MM.1S (cell line): ENCODE results near the gene CELF5.

ENCODE experiments used
- DNase-seq: peaks from one replicate; pipeline ENCODE4 v3.0.0-alpha.2; 2015
- H2AFZ ChIP-seq: fragments of 300-600 bp; sonication (generic); 2 replicates; pipeline ENCODE4 v1.6.0; 2016; ENCODE audit warnings: antibody characterized with exemption, low read length
- H3F3A ChIP-seq: fragments of 300-600 bp; sonication (generic); 2 replicates; pipeline ENCODE4 v1.6.1; 2016; ENCODE audit warnings: mild to moderate bottlenecking, antibody characterized with exemption, low read length, moderate library complexity, mixed read lengths; ENCODE audit not compliant: insufficient read depth
- H3K27ac ChIP-seq: fragments of 300-600 bp; sonication (generic); 2 replicates; pipeline ENCODE4 v1.5.1; 2016; ENCODE audit warnings: mild to moderate bottlenecking, low read length
- H3K27me3 ChIP-seq: fragments of 300-600 bp; sonication (generic); replicated peaks from 2 replicates; pipeline ENCODE4 v1.6.0; 2016; ENCODE audit warnings: low read length; ENCODE audit not compliant: insufficient read depth
- H3K36me3 ChIP-seq: fragments of 300-600 bp; sonication (generic); replicated peaks from 2 replicates; pipeline ENCODE4 v1.6.1; 2016; ENCODE audit warnings: mild to moderate bottlenecking, low read length, mixed read lengths; ENCODE audit not compliant: insufficient read depth
- H3K4me1 ChIP-seq: fragments of 300-600 bp; sonication (generic); 2 replicates; pipeline ENCODE4 v1.6.1; 2016; ENCODE audit warnings: low read length, mixed read lengths
- H3K4me2 ChIP-seq: fragments of 300-600 bp; sonication (generic); 2 replicates; pipeline ENCODE4 v1.6.0; 2016; ENCODE audit warnings: low read depth, low read length
- H3K4me3 ChIP-seq: fragments of 300-600 bp; sonication (generic); 2 replicates; pipeline ENCODE4 v1.5.1; 2016; ENCODE audit warnings: low read length, mixed read lengths
- H3K79me2 ChIP-seq: fragments of 300-600 bp; sonication (generic); 2 replicates; pipeline ENCODE4 v1.6.1; 2016; ENCODE audit warnings: mixed run types, low read length, mixed read lengths
- H3K9ac ChIP-seq: fragments of 300-600 bp; sonication (generic); 2 replicates; pipeline ENCODE4 v1.6.1; 2016; ENCODE audit warnings: low read length, mixed read lengths
- H3K9me2 ChIP-seq: fragments of 300-600 bp; sonication (generic); replicated peaks from 2 replicates; pipeline ENCODE4 v1.6.1; 2016; ENCODE audit warnings: mild to moderate bottlenecking, low read length, mixed read lengths; ENCODE audit not compliant: insufficient read depth
- H3K9me3 ChIP-seq: fragments of 300-600 bp; sonication (generic); replicated peaks from 2 replicates; pipeline ENCODE4 v1.6.1; 2016; ENCODE audit warnings: mild to moderate bottlenecking, low read length, mixed read lengths; ENCODE audit not compliant: insufficient read depth
- H4K20me1 ChIP-seq: fragments of 300-600 bp; sonication (generic); 2 replicates; pipeline ENCODE4 v1.6.1; 2016; ENCODE audit warnings: mild to moderate bottlenecking, low read length, moderate library complexity, mixed read lengths; ENCODE audit not compliant: insufficient read depth
- CTCF ChIP-seq: fragments of 300-600 bp; sonication (generic); IDR thresholded peaks from 2 replicates; pipeline ENCODE4 v1.5.1; 2016; ENCODE audit warnings: antibody characterized with exemption, low read length, mixed read lengths
- EZH2 ChIP-seq: fragments of 300-600 bp; sonication (generic); optimal IDR thresholded peaks from 2 replicates; pipeline ENCODE3; 2017; ENCODE audit warnings: low read depth, mild to moderate bottlenecking, antibody characterized with exemption, low read length, mixed read lengths
- EZH2phosphoT487 ChIP-seq: fragments of 300-600 bp; sonication (generic); IDR thresholded peaks from 2 replicates; pipeline ENCODE4 v1.6.1; 2018; ENCODE audit warnings: antibody characterized with exemption, low read length

Gene CELF5

GRCh38 chr19:3283246-3283751, 58.8 kb downstream of the CELF5 start:
- Histone ChIP-seq H3K4me3 (no peak overlapping the region), H3K27ac (no peak overlapping the region)
- no peak for TF ChIP-seq EZH2phosphoT487
- no peak for TF ChIP-seq EZH2
- TF ChIP-seq CTCF, result no peak

GRCh38 chr19:3283886-3284657, 59.6 kb downstream of the CELF5 start:
- Histone ChIP-seq H3K4me3 (no peak overlapping the region), H3K9me2 (no peaks in the 10 kb centered on the region), H2AFZ (no peak overlapping the region), H3K9me3 (no peaks in the 10 kb centered on the region), H3K27me3 (peaks cover 85% of the 10 kb centered on the region), H4K20me1 (no peaks in the 10 kb centered on the region), H3K9ac (no peak overlapping the region), H3F3A (no peaks in the 10 kb centered on the region), H3K4me1 (no peaks in the 10 kb centered on the region), H3K36me3 (no peaks in the 10 kb centered on the region), H3K27ac (no peak overlapping the region), H3K4me2 (no peak overlapping the region), H3K79me2 (no peaks in the 10 kb centered on the region)
- DNase-seq, result no peak
- TF ChIP-seq EZH2phosphoT487, result no peak
- TF ChIP-seq EZH2, result no peak
- TF ChIP-seq CTCF, result no peak

More at GRCh38 chr19:3283246-3283751, 58.8 kb downstream of the CELF5 start:
- H2AFZ ChIP-seq, result no peak overlapping the region
- no peak for DNase-seq
- H3K9me3 ChIP-seq, result no peaks in the 10 kb centered on the region
- no peaks in the 10 kb centered on the region for H3K4me1 ChIP-seq
- no peaks in the 10 kb centered on the region for H3K9me2 ChIP-seq
- no peak overlapping the region for H3K4me2 ChIP-seq
- no peaks in the 10 kb centered on the region for H3K36me3 ChIP-seq
- no peaks in the 10 kb centered on the region for H3F3A ChIP-seq
- H3K79me2 ChIP-seq, result no peaks in the 10 kb centered on the region
- peaks cover 86% of the 10 kb centered on the region for H3K27me3 ChIP-seq
- no peaks in the 10 kb centered on the region for H4K20me1 ChIP-seq
- H3K9ac ChIP-seq, result no peak overlapping the region

- TF ChIP-seq EZH2 (no peak), CTCF (no peak), EZH2phosphoT487 (no peak)
- Histone ChIP-seq H3K9me2 (no peaks in the 10 kb centered on the region), H3K27ac (no peak overlapping the region), H3K4me3 (no peak overlapping the region), H3K79me2 (no peaks in the 10 kb centered on the region), H3K9me3 (no peaks in the 10 kb centered on the region), H3K4me2 (no peak overlapping the region), H3K27me3 (peaks cover 83% of the 10 kb centered on the region), H4K20me1 (no peaks in the 10 kb centered on the region), H3K9ac (no peak overlapping the region), H3F3A (no peaks in the 10 kb centered on the region), H3K4me1 (no peaks in the 10 kb centered on the region), H3K36me3 (no peaks in the 10 kb centered on the region), H2AFZ (no peak overlapping the region)
- DNase-seq, result no peak
These were observed 60.5 kb downstream of the CELF5 start for GRCh38 chr19:3284759-3285646.
